ENCODE results near the gene PATE1. TPM values are rescaled to one million over a fixed set of nuclear protein-coding genes. Genes with fewer than 3 reads are reported as not detected.

PATE1 gene
- total RNA-seq, 2 experiments from 2014 or later: not detected

DNA sequence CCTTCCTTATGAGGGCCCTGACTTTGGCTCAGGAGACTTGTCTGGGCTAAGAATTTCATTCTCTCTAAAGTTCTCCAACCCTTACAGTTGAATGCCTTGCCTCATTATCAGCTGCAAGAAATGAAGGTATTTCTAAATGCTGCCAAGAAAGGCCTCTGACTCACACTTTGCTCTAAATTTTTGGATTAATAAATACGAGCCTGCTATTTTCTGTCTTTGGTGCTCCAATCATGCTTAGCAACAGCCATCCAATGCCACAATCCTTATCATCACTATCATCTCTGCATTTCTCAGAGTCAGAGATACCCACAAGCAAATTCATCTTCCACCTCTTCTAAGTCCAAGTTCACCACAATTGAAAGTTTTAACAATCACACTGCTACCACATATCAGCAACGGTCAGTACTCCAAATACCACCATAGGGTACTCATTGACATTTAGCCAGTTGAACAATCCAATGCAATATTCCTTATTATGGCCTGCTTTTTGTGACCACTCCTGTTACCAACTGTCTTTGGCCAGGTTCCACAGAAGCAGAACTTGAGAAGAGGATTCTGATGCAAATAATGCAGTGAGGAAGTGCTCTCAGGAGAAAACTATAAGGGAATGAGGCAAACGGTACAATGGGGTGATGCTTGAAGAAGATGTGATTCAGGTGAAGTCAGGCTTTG, 26.9 kb downstream of the PATE1 start:
- H3K27ac Mint-ChIP-seq: no peak overlapping the region

GRCh38 chr11:125773516-125773915, 27.4 kb downstream of the PATE1 start:
- no peaks in the 10 kb centered on the region for H3K27me3 ChIP-seq (ENCODE audit: control insufficient read depth in 1 of 2, insufficient read depth in 2 of 2, low read length in 2 of 2)
- ChIA-PET POLR2A (no interaction called here), CTCF (no interaction called here)
- H3K4me1 ChIP-seq (ENCODE audit: insufficient read depth, low read length): no peaks in the 10 kb centered on the region
- no peak overlapping the region for H3K4me3 ChIP-seq (ENCODE audit: low read length)
- H3K27ac ChIP-seq (ENCODE audit: low read depth in 1 of 2, low read length in 2 of 2): no peak overlapping the region
- TF ChIP-seq, protein P1, sequence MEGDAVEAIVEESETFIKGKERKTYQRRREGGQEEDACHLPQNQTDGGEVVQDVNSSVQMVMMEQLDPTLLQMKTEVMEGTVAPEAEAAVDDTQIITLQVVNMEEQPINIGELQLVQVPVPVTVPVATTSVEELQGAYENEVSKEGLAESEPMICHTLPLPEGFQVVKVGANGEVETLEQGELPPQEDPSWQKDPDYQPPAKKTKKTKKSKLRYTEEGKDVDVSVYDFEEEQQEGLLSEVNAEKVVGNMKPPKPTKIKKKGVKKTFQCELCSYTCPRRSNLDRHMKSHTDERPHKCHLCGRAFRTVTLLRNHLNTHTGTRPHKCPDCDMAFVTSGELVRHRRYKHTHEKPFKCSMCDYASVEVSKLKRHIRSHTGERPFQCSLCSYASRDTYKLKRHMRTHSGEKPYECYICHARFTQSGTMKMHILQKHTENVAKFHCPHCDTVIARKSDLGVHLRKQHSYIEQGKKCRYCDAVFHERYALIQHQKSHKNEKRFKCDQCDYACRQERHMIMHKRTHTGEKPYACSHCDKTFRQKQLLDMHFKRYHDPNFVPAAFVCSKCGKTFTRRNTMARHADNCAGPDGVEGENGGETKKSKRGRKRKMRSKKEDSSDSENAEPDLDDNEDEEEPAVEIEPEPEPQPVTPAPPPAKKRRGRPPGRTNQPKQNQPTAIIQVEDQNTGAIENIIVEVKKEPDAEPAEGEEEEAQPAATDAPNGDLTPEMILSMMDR (IDR thresholded peaks at IDR 0.05): no peak
- no peaks in the 10 kb centered on the region for H3K4me1 Mint-ChIP-seq (ENCODE audit: low read depth)
- H3K36me3 Mint-ChIP-seq (ENCODE audit: low read depth): no peaks in the 10 kb centered on the region
- no peak for ATAC-seq (ENCODE audit: poor library complexity)
- no peaks in the 10 kb centered on the region for H3K36me3 ChIP-seq (ENCODE audit: insufficient read depth, low read length)
- no peak for DNase-seq
- H3K4me3 Mint-ChIP-seq: no peak overlapping the region
- intact Hi-C loops (cut with DNase I, micrococcal nuclease): no loop called here
- H3K27me3 Mint-ChIP-seq: peaks cover 29% of the 10 kb centered on the region
- H3K9me3 ChIP-seq (ENCODE audit: control insufficient read depth in 1 of 2, insufficient read depth in 1 of 2, low read length in 2 of 2): peaks cover 0 to 4% of the 10 kb centered on the region in 2 experiments
- H3K27ac Mint-ChIP-seq: no peak overlapping the region
- H3K9me3 Mint-ChIP-seq: no peaks in the 10 kb centered on the region

More for the DNA sequence above, 26.9 kb downstream of the PATE1 start:
- ATAC-seq (ENCODE audit: poor library complexity): no peak
- no peaks in the 10 kb centered on the region for H3K36me3 Mint-ChIP-seq (ENCODE audit: low read depth)
- Histone ChIP-seq H3K4me1 (ENCODE audit: insufficient read depth, low read length) (no peaks in the 10 kb centered on the region), H3K27ac (ENCODE audit: low read depth in 1 of 2, low read length in 2 of 2) (no peak overlapping the region), H3K9me3 (ENCODE audit: control insufficient read depth in 1 of 2, insufficient read depth in 1 of 2, low read length in 2 of 2) (peaks cover 0 to 4% of the 10 kb centered on the region in 2 experiments), H3K36me3 (ENCODE audit: insufficient read depth, low read length) (no peaks in the 10 kb centered on the region), H3K27me3 (ENCODE audit: control insufficient read depth in 1 of 2, insufficient read depth in 2 of 2, low read length in 2 of 2) (peaks cover 0 to 2% of the 10 kb centered on the region in 2 experiments), H3K4me3 (ENCODE audit: low read length) (no peak overlapping the region)
- H3K4me3 Mint-ChIP-seq: no peak overlapping the region
- CTCF ChIA-PET: no interaction called here
- H3K9me3 Mint-ChIP-seq: no peaks in the 10 kb centered on the region
- intact Hi-C loops (cut with DNase I, micrococcal nuclease): no loop called here
- no peaks in the 10 kb centered on the region for H3K4me1 Mint-ChIP-seq (ENCODE audit: low read depth)
- peaks cover 29% of the 10 kb centered on the region for H3K27me3 Mint-ChIP-seq
- no peak for DNase-seq
- POLR2A ChIA-PET: no interaction called here
- TF ChIP-seq, protein P1 (IDR thresholded peaks at IDR 0.05): no peak

DNA sequence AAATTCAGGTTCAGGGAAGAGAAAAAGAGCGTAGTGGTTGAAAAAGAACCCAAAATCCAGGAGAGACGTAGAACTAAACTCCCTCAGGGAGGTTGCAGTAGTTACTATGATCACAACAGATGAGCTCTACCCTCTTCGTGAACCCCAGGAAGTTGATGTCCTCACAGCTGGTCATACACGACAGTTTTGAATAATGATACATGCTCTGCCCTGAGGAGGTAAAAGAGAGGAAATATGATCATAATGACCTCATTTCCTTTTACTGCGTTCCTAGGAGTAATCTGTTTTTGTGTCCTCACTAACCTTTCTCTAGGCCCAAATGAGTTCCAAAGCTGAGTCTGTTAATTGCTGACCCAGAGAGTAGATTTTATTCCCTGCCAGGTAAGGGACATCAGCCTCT, 31.2 kb downstream of the PATE1 start:
- no peaks in the 10 kb centered on the region for H3K4me1 Mint-ChIP-seq (ENCODE audit: low read depth)
- Histone ChIP-seq H3K27ac (ENCODE audit: low read depth in 1 of 2, low read length in 2 of 2) (no peak overlapping the region), H3K4me1 (ENCODE audit: insufficient read depth, low read length) (no peaks in the 10 kb centered on the region), H3K27me3 (ENCODE audit: control insufficient read depth in 1 of 2, insufficient read depth in 2 of 2, low read length in 2 of 2) (peaks cover 0 to 8% of the 10 kb centered on the region in 2 experiments), H3K36me3 (ENCODE audit: insufficient read depth, low read length) (no peaks in the 10 kb centered on the region), H3K9me3 (ENCODE audit: control insufficient read depth in 1 of 2, insufficient read depth in 1 of 2, low read length in 2 of 2) (no peaks in the 10 kb centered on the region), H3K4me3 (ENCODE audit: low read length) (no peak overlapping the region)
- H3K27ac Mint-ChIP-seq: no peak overlapping the region
- intact Hi-C loops (cut with DNase I, micrococcal nuclease): no loop called here
- no peak overlapping the region for H3K4me3 Mint-ChIP-seq
- no peaks in the 10 kb centered on the region for H3K9me3 Mint-ChIP-seq
- ChIA-PET CTCF (no interaction called here), POLR2A (no interaction called here)
- no peaks in the 10 kb centered on the region for H3K36me3 Mint-ChIP-seq (ENCODE audit: low read depth)
- DNase-seq (no peak), ATAC-seq (ENCODE audit: poor library complexity) (no peak)
- TF ChIP-seq, protein P1 (IDR thresholded peaks at IDR 0.05): no peak
- peaks cover 33% of the 10 kb centered on the region for H3K27me3 Mint-ChIP-seq

Measured in CD4-positive, alpha-beta T cell (primary cell).